ENCODE data around the gene NUB1. TPM values are rescaled to one million over a fixed set of nuclear protein-coding genes. Genes with fewer than 3 reads are reported as not detected.

Gene NUB1
- total RNA-seq, 1 donor from 2014 or later, result 61.7 TPM

DNA sequence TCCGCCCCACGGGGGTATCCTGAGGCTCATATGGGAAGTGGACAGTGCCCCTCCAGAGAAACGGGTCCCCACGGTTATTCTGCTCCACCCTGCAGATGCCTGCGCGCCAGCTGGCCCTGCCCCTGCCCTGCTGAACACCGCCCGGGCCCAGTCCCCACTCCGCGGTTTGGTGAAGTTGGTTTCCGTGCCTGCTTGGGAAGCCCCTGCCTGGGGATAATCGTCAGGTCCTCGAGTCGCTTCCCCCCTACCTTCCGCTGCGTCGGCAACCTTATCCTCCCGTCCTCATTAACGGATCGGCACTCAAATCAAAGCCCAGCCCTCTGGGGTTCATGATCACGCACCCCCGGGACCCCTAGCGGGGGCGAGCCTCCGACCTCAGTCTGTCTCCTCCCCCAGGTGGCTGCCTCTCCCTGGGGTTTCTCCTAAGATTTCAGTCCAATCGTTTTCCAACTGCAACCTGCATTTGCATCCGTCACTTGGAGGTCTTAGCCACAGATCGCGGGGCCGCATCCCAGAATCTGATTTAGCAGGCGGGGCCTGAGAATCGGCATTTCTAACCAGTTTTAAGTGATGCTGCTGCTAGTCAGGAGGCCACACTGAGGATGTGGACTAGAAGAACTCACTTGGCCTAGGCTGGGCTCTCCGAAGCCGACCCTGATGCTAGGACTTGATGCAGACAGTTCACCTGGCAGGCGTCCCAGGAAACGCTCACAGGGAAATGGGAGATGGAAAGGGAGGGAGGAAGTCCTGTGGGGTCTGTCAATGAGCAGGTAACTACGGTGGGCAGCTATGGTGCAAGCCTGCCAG lies 40.7 kb downstream of the NUB1 start:
- Histone ChIP-seq H3K9me3 (ENCODE audit: low read depth) (no peaks in the 10 kb centered on the region), H3K79me2 (ENCODE audit: low read depth) (no peaks in the 10 kb centered on the region), H3K4me3 (peak overlapping the region; percentile 47), H4K20me1 (ENCODE audit: low read depth) (peaks cover 20% of the 10 kb centered on the region), H2AFZ (replicated peaks) (peak overlapping the region; percentile 36), H3F3A (ENCODE audit: low read depth) (peaks cover 10% of the 10 kb centered on the region), H3K4me1 (peaks cover 16% of the 10 kb centered on the region), H3K4me2 (peak overlapping the region; percentile 83), H3K27ac (no peak overlapping the region), H3K36me3 (no peaks in the 10 kb centered on the region), H3K9ac (no peak overlapping the region), H3K27me3 (peaks cover 46% of the 10 kb centered on the region)
- no peak overlapping the region for H3K27ac Mint-ChIP-seq
- H3K4me1 Mint-ChIP-seq, result peaks cover 9% of the 10 kb centered on the region
- H3K9me3 Mint-ChIP-seq, result no peaks in the 10 kb centered on the region
- H3K36me3 Mint-ChIP-seq, result peaks cover 4% of the 10 kb centered on the region
- peaks cover 21% of the 10 kb centered on the region for H3K27me3 Mint-ChIP-seq (ENCODE audit: insufficient read depth, low read depth)
- no peak for DNase-seq (ENCODE audit: low spot score)
- H3K4me3 Mint-ChIP-seq, result peak overlapping the region; percentile 69
- no peak for TF ChIP-seq EZH2phosphoT487 (IDR thresholded peaks at IDR 0.05)
- TF ChIP-seq EZH2 (IDR thresholded peaks at IDR 0.05), result peak; percentile 62
- TF ChIP-seq, protein P1, sequence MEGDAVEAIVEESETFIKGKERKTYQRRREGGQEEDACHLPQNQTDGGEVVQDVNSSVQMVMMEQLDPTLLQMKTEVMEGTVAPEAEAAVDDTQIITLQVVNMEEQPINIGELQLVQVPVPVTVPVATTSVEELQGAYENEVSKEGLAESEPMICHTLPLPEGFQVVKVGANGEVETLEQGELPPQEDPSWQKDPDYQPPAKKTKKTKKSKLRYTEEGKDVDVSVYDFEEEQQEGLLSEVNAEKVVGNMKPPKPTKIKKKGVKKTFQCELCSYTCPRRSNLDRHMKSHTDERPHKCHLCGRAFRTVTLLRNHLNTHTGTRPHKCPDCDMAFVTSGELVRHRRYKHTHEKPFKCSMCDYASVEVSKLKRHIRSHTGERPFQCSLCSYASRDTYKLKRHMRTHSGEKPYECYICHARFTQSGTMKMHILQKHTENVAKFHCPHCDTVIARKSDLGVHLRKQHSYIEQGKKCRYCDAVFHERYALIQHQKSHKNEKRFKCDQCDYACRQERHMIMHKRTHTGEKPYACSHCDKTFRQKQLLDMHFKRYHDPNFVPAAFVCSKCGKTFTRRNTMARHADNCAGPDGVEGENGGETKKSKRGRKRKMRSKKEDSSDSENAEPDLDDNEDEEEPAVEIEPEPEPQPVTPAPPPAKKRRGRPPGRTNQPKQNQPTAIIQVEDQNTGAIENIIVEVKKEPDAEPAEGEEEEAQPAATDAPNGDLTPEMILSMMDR (IDR thresholded peaks at IDR 0.05), result no peak

DNA sequence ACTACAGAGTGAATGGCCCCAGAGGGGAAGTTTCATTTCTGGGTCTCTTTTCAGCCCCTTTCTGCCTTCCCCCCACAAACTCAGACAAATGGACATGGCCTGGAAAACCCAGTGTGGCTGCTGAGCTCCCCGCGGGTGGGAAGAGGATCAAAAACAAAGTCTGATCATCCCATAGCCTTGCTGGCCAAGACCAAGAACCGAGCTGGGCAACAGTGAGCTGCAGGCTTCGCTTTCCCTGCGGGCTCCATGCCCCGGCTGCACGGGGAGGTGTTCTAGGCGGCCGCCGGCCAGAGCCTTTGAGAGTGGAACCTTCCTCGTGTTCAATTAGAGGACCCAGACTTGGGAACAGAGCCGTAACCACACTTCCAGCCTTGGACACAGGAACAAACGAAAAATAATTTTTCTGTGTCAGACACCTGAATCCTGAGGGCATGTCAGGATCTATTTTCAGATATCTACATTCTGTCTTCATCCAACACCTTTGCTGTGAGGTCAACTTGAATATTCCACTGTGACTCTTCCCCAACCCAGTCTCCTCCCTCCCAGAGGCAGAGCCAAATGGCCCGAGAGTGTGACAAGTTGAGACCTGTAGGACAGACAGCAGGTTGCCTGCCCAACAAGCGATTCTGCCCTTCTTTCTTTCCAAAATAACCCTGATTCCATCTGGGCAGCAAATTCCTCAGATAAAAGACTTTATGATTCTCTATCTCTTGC lies 42.2 kb downstream of the NUB1 start:
- Mint-ChIP-seq H3K4me1 (peaks cover 9% of the 10 kb centered on the region), H3K27ac (no peak overlapping the region), H3K36me3 (peaks cover 2% of the 10 kb centered on the region), H3K4me3 (no peak overlapping the region), H3K9me3 (no peaks in the 10 kb centered on the region), H3K27me3 (ENCODE audit: insufficient read depth, low read depth) (peaks cover 24% of the 10 kb centered on the region)
- TF ChIP-seq EZH2 (IDR thresholded peaks at IDR 0.05) (no peak), EZH2phosphoT487 (IDR thresholded peaks at IDR 0.05) (no peak)
- TF ChIP-seq, protein P1 (IDR thresholded peaks at IDR 0.05), result no peak
- Histone ChIP-seq H3K36me3 (no peaks in the 10 kb centered on the region), H3K4me2 (no peak overlapping the region), H3K4me3 (no peak overlapping the region), H4K20me1 (ENCODE audit: low read depth) (peaks cover 20% of the 10 kb centered on the region), H3K27me3 (peaks cover 46% of the 10 kb centered on the region), H3K4me1 (peaks cover 16% of the 10 kb centered on the region), H3F3A (ENCODE audit: low read depth) (peaks cover 10% of the 10 kb centered on the region), H3K9ac (no peak overlapping the region), H2AFZ (replicated peaks) (no peak overlapping the region), H3K27ac (no peak overlapping the region), H3K9me3 (ENCODE audit: low read depth) (no peaks in the 10 kb centered on the region), H3K79me2 (ENCODE audit: low read depth) (no peaks in the 10 kb centered on the region)
- no peak for DNase-seq (ENCODE audit: low spot score)

DNA sequence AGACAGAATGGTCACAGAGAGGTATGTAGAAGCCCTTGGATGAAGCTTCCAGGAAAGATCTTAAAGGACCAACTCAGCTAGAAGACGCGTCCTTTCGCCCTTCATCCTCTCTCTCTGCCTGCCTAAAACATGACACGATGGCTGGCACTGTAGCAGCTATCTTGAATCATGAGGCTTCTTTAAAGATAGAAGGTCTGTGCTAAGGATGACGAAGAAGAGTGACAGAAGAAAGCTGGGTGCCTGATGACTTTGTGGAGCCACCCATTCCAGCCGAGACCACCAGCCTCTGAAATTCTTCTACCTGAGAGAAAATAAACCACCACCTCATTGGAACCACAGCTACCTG lies 42.7 kb downstream of the NUB1 start:
- Histone ChIP-seq H3K9ac (no peak overlapping the region), H3K4me3 (no peak overlapping the region), H3K4me2 (no peak overlapping the region), H3F3A (ENCODE audit: low read depth) (peaks cover 10% of the 10 kb centered on the region), H3K4me1 (peaks cover 16% of the 10 kb centered on the region), H3K9me3 (ENCODE audit: low read depth) (no peaks in the 10 kb centered on the region), H2AFZ (replicated peaks) (no peak overlapping the region), H3K27ac (no peak overlapping the region), H3K36me3 (no peaks in the 10 kb centered on the region), H4K20me1 (ENCODE audit: low read depth) (peaks cover 20% of the 10 kb centered on the region), H3K27me3 (peaks cover 46% of the 10 kb centered on the region), H3K79me2 (ENCODE audit: low read depth) (no peaks in the 10 kb centered on the region)
- TF ChIP-seq EZH2phosphoT487 (IDR thresholded peaks at IDR 0.05) (no peak), EZH2 (IDR thresholded peaks at IDR 0.05) (no peak)
- TF ChIP-seq, protein P1 (IDR thresholded peaks at IDR 0.05), result no peak
- no peak for DNase-seq (ENCODE audit: low spot score)
- Mint-ChIP-seq H3K4me3 (no peak overlapping the region), H3K36me3 (peaks cover 2% of the 10 kb centered on the region), H3K9me3 (no peaks in the 10 kb centered on the region), H3K27ac (no peak overlapping the region), H3K4me1 (peaks cover 9% of the 10 kb centered on the region), H3K27me3 (ENCODE audit: insufficient read depth, low read depth) (peaks cover 22% of the 10 kb centered on the region)
